HG03469 (cell line): ENCODE data around the gene SH3YL1.
A peak's percentile ranks its signal among the peaks of the same experiment; 100 is the strongest.

Experiments
- ATAC-seq: cut with Tn5 transposase; IDR thresholded peaks from one replicate; pipeline ENCODE4 v1.9.1; 2021; ENCODE audit warnings: mild to moderate bottlenecking, moderate library complexity, moderate number of reproducible peaks; ENCODE audit not compliant: unreplicated experiment

The SH3YL1 gene

DNA sequence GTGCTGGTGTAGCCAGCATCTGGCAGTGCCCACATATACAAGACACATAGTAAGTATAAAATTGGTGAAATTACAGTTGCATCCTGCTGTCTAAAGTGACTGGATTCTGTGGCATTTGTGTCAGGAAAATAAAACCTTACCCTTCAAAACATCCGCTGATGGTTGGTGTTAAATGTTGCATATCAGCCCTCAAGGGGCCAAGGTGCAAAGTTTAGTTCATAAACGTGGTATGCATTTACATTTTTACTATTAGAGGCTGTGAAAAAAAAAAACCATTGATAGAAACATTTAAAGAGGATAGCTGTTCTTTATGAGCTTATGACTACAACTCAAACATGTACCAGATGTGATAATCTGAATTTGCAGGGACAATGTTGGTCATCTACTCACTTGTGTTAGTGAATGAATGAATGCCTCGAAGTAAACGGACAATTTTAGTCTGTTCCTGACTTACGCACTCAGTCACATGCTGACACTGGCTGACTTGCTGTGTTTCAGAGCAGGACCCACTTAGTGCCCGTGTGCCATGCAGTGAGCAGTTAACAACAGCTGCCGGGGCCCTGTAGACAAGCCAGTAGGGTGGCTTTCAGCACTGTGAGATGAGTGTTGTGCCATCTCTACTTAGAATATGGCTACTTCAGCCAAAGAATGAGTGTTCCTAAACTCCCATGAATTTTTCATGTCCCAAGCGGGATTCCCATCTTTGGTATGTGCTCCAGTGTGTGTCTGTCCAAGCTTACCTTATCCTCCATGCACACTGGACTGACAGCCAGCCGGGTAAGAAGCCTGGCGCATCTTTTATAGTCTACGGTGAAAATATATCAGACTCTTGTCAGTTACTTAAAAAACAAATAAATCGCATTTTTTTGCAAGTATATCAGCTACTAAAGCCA, 18.8 kb upstream of the SH3YL1 start:
- no peak for ATAC-seq

DNA sequence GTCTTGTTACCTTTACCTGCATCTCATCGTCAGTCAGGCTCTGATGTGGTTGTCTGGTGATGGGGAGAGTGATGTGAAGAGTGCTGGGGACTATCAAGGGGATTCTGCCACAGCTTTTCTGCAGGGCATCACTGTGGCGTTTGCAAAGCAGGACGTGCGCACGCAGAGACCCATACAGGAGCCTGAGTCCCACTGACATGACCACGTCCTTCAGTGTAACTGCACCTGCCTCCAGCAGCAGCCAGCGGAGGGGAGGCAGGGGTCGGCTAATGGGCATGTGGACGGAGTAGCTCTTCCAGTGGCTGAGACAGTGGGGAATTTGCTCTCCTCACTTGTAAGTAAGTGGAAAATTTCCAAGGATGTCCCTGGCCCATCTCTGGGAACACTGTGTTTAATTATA, 17.5 kb upstream of the SH3YL1 start:
- no peak for ATAC-seq

DNA sequence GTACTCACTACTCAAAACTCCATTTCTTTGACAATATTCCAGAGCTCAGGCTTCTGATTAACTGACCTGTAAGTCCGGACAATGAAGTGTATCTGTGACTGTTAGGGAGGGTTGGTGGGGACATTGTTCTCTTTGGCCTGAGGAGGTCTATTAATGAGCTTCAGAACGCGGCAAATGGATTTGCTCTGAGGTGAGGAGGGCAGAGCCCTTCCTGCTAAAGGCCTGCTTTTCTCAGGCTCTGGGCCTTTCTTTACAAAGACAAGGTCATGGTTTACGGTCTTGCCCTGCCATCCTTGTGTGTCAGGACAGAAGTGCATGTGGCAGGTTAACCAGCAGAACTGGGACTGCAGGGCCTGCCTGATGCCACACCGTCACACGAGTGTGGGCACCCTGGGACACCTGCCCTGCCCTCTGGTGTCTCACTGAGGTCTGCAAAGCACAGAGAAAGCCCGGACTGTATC, 16.8 kb upstream of the SH3YL1 start:
- no peak for ATAC-seq

DNA sequence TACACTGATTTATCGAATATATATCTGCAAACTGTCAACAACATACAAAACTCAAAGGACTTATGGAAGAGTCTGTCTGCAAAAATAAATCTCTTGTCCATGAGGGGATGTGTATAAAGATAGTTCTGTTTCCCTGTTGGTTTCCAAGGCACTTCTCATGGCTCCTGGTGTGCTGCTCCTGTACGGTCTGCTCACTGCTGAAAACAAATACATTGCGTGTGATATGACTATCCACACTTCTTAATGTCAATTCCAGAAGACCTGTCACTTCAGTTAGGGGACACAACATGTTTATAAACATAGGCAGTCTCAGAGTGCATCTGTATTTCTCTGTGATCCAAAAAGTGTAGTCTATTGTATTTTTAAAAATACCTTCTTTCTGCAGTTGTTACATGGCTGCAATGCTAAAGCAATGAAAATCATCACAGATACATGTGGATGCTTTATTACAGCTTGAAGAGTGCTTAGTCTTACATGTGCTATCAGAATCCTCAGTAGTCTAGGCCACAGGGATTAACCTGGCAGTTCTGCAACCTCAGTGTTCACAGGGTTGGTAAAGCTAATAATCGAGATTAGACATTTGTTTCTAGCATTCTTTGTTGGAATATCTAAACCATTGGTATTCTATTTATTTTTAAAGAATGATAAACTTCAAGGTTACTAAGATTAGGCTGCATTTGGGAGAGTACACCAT, 16.3 kb upstream of the SH3YL1 start:
- no peak for ATAC-seq

DNA sequence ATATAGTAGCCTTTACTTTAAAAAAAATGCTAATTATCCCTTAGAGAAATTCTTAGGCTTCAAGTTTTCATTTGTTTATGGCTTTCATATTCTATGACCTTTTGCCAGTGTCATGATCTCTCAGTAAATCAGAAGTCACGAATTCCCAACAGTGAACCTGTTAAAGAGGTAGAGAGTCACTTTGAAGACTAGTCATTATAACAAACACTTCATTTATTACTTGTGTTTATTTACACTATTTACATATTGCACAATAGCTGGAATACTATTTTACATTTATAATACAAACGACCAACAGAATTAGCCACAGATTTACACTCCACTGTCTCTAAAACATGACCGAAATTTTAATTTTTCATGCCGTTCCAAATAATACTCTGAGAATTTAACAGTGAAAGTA, 15.5 kb upstream of the SH3YL1 start:
- ATAC-seq, result no peak

DNA sequence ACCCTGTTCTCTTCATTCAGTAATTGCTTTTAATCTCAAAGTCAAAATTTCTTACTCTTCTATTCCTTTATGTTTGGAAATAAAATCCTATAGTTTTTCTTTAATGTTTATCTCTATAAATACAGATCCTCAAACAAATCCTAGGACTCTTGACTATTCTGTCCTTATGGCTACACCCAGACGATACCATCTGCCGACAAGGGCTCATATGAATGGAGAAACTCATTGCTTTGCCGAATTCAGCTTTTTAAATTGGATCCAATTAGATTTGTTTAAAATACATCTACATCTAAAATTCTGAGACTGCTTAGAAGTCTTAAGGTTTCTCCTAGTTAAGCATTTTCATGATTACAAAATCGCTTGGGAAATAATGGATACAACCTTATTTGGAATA, 15.1 kb upstream of the SH3YL1 start:
- no peak for ATAC-seq

DNA sequence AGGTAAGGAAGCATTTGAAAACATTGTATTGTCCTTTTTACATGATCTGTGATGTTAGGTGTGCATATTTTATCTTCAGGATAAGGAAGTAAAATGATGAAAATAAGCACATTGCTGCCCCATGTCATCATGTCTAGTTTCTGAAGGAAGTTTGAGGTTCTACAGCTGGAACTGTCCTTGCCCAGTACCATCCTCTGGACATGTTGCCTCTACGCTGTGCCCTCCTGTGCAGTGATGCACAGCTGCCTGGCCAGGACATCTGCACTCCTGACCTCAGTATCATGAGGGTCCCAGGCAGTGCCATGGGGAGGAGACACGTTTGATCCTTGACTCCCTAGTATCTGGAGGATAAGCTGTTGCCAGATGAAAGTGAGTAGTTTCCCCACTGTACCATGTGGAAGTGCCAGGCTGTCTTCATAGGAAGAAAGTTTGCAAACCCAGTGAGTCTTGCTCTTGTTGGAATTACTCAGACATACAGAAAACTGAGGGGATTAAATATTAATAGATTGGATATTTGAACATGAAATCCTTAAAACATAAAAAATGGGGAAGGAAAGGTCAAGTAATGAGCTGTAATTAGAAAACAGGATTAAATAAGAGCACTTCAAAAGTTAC, 14.6 kb upstream of the SH3YL1 start:
- no peak for ATAC-seq

DNA sequence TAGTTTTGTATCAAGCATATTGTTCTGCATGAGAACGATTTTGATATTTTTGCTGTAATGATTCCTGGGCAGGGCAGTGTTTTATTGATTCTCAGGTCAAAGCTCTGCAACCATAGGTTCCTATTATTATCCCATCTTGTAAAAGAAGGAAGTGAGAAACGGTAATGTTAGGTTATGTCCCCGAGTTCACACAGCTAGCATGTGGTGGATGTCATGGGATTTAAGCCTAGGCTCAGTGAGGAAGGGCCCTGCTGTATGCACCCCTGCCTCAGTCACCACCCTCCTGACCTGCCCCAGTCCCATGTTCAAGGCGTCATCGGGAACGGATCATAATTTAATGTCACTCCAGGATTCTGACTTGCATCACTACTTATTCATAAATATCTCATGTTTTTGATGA, 11.6 kb upstream of the SH3YL1 start:
- peak; percentile 92 for ATAC-seq

DNA sequence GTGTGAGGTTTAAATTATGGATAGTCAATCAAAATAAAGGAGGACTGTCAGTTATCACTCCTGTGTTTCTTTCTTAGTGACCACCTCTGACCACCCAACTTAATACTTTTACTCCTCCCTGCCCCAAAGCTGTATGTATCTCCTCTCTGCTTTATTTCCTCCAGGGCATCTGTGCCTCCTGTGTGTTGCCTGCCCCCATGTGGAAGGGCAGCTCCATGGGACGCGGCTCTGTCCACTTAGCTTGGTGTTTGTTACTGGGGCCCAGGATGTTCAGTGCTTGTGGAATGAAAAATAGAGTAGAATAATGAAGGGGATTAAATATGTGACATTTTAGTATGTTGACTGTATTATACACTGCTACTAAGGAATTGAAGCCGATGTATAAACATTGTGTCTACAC, 10.7 kb upstream of the SH3YL1 start:
- no peak for ATAC-seq

DNA sequence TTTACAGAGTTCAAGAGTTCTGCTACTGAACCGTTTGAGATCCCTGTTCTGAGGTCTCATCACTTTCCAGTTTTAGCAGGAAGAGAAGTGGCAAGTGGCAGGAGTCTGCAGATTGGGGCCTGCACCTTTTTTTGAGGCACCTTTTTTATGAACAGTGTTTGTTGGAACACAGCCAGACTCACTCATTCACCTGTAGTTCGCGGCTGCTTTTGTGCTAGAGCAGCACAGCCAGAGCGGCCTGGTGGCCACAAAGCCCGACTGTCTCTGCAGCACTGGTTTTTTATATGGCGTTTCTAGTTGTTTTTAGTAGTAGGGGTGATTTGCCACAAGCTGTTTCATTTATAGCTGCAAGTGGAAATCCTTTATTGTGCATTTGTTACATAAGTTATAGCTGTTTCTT, 9.5 kb upstream of the SH3YL1 start:
- no peak for ATAC-seq

DNA sequence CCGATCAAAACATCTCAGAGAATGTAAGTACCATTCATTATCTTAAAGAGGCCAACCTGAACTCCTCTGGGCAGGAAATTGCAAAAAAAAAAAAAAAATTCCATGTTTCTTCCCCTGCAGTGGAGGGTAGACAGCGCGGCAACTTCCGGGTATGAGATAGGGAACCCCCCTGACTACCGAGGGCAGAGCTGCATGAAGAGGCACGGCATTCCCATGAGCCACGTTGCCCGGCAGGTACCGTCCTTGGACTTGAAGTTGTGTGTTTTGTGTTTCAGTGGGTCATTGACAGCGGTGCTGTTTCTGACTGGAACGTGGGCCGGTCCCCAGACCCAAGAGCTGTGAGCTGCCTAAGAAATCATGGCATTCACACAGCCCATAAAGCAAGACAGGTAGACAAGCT, 8.1 kb upstream of the SH3YL1 start:
- ATAC-seq, result no peak

DNA sequence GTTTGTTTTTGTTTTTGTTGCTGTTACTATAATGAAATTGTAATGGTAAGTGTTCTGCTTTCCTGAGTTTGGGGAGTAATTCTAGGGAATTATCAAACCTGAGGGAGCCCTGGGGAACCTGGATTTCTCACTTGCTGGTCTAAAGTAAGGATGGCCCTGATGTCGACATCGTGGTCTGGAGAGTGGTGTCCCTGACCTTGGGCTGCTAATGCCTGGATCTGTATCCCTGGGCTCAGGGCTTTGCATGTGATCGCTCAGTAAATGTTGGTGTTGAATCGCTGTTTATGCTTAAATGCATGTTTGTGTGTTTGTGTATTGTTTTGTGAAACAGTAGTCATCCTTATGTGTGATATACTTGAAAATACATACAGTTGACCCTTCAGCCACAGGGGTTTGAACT, 7.0 kb upstream of the SH3YL1 start:
- ATAC-seq, result no peak

DNA sequence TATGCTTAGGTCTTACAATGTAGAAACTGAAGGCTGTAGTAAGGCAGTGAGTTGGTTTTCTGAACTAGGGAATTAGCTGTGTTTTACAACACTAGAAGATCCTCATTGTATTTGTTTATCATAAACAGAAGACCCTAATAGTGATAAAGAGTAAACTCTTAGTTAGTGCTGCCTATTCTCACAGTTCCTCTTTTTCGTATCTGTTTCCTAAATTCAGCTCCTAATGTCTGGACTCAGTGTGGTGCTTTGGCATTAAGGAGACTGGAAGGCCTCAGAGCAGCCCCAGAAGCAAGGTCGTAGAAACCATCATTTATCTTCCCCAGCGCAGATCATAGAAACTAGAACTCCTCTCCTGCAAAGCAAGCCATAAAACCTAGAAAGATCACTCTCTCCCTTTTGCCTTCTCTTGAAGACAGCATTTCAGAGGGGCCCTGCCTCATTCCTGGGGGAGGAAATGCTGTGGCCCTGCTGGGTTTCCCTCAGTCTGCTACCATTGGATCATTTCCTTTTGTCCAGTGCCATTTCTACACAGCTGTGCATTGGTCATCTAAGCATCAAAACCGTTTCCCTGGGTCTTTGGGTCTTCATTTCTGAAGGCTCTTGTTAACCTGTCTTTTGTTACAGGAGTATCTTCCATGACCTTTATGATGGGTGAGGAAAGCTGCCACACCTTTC, 5.7 kb upstream of the SH3YL1 start:
- ATAC-seq, result no peak

DNA sequence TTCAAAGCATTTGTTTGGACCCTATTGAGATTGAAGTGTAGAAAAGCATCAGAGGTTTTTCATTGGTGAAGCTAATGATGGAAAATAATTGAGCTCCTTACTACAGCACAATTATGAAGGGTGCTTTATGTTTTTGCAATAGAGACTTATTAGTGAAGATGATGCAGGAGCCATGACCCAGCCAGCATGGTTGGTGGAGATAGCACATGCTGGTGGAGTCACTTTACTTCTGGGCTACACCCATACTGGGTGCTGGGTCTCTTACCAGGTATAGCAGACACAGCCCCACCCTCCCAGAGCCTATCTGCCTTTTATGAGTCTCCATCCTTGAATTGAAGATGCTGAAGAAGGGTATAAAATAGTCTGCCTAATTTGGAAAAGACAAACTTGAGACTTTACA, 4.5 kb upstream of the SH3YL1 start:
- no peak for ATAC-seq

DNA sequence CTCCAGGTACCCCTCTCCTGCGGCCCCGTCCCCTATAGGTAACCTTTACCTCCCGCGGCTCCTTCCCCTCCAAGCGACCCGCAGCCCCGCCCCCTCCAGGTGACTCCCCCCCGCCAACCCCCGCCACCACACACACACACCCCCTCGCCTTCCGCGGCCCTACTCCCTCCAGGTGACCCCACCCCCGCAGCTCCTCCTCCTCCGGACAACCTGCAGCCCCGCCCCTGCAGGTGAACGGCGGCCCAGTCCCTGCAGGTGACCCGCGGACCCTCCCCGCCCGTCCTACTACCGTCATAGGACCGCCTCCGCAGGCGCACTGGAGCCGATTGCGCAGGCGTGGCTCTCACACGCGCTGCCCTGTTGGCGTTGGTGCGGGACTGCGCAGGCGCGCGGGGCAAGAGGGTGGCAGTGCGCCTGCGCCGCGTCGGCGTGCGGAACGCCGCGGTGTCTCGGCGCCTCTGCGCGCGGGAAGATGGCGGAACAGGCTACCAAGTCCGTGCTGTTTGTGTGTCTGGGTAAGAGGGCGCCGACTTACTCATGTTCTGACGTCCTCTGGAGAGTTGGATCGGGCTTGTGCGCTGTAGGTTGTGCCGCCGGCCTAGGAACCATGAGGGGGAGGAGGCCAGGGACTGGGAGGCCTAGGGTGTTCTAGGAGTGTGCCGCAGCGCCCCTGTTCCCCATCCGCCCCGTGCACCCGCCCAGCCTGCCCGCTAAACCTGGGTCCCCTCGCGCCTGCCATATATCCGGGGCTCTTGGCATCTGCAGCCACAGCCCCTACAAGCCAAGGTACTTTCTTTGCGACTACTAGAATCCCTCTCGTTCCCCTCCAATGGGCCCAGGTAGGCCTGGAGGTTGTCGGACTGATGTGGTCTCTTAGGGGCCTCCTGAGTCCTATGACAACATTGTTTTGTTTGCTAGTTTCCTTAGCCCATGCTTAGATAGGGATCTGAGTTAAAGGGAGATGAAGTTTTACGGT, 949 bp upstream of the SH3YL1 start, which contains the start of gene ACP1:
TSS of gene ACP1 (plus strand) at position 455 of the 976 bp plus-strand sequence. CDS start at position 473, 18 bp downstream.
- ATAC-seq, result peak; percentile 94

DNA sequence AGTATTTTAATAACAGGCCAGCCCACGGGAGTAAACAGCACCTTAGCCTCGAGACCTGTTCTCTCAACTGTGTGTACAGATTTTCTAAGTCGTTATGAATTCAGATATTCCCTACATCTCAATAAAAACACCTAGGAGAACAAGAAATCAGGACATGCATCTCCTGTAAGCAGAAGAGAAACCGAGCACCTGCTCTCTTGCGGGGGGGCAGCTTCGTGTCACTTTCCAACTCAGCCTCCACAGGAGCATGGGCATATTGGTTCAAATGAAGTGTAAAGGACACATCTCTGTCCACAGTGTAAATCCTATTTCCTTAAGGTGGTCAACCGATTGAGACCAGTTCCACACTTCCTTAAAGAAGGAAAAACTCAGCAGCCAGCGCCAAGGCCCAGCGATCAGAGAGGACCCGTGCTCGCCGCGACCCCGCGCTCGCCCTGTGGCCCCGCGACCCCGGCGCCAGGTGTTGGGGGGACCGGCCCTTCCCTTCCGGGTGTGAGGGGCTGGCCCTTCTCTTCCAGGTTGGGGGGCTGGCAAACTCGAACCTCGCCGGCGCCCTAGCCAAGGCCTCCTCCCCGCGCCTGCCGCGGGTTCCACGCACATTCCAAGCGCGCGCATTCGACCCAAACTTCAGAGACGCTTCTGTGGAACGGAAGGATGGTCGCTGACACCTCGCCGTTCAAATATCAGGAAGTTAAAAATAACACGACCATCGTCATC, 652 bp downstream of the SH3YL1 start:
- ATAC-seq, result no peak

DNA sequence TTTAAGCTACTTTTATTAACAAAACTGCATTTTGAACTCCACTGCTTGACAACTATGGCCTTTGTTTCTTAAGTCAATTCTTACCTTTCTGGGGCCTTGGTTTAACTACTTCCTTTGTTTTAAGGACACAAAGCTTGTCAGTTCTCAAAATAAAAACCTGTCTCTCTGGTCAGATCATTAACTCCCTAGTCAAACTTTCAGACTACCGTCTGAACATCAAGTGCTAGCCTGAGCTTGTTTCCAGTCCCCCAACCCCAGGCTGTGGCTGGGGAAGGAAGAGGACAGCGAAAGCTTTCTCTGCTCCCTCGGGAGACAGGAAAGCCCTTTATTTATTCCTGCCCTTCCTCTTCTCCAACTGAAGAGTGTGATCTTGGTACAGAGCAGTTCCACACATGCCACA, 1.7 kb downstream of the SH3YL1 start:
- ATAC-seq, result no peak

DNA sequence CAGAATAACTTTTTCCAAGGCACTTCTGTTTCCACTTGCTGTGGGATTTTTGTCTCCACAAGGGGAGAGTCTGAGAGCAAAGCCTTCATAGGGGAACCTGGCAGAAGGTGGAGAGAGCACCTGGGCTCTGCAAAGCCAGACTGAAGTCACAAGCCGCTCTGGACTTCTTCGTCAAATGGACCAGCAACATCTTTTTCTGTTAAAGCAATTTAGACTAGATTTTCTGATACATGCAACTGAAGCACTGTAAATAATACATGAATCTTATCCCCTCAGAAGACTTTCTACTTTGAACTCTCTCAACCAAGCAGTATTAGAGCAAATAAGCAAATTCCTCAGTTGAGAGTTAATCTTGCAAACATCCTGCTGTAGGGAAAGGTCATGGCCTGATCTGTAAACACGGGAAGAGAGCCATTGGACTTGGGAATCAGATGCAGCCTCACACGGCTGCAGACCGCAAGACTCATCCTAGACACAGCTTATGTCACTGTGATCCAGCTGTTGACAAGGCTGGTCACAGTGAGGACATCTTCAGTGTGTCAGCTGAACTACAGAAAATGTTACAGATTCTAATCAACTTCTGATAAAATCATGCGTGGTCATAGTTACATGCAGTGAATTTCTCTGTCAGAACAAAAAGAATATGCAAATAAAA, 3.2 kb downstream of the SH3YL1 start:
- ATAC-seq, result no peak

DNA sequence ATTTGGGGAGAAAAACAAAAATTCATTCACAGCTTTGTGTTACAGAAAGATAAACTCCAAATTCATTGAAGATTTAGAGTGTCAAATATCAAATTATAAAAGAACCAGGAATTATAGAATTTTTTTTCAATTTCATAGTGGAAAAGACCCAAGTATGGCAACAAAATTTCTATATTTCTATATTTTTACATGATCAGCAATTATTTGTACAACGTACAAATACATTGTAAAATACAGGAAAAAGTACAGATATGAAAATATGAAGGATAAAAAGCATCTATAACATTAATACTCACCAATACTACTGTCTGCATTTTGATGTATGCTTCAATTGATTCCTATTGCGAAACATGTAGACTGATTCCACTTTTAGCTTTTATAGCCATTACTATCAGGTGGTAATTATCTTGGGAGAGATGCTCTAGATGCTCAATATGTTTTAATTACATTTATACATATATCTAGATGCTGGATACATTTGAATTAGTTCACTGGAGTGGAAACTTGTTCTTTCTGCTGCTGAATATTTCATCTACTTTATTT, 4.0 kb downstream of the SH3YL1 start:
- ATAC-seq, result no peak
